HG02884 (cell line): ENCODE data around the gene USP20.

ENCODE experiments used
- ATAC-seq: cut with Tn5 transposase; IDR thresholded peaks from one replicate; pipeline ENCODE4 v1.9.1; 2021; ENCODE audit warnings: mild to moderate bottlenecking, moderate library complexity; ENCODE audit not compliant: unreplicated experiment

USP20 gene

DNA sequence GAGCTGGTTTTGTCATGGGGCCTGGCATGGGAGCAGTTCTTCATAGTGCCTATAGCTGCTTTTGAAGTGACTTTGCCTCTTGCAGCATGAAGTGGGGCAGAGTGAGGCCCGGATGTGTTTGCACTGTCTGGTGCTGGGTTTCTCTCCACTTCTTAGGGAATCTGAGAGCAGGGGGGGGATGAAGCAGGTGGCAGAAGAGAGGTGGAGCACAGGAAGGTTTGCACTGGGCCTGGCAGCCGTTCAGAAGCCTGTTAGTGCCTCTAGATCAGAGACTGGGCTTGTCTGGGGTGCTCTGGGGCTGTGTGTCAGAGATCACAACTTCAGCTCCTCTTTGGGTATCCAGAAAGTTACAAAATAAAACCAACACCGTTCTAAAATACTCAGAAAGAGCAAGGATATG lies 18.4 kb downstream of the USP20 start:
- ATAC-seq = no peak

DNA sequence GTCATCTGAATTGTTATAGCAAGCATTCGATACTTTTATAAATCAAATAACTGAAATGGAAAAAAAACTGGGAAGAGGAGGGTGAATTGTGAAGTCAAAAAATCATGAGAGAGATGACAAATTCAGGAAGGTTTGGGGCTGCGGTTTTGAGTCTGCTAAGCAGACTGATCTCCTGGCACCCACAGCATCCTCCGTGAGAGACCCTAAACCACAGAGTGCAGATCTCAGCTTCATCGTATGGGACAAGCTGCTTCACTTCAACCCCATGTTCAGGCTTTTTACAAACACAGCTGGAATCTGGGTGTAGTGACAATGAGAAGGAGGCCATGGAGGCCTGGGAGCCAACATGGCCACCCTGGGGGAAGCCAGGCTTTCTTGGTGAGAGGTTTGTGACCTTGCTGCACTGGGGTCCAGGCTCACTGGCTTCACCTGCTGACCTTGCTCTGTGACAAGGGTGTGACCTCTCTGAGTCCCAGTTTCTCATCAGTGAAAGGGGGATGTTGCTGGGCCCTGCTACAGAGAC lies 19.4 kb downstream of the USP20 start:
- ATAC-seq = no peak

DNA sequence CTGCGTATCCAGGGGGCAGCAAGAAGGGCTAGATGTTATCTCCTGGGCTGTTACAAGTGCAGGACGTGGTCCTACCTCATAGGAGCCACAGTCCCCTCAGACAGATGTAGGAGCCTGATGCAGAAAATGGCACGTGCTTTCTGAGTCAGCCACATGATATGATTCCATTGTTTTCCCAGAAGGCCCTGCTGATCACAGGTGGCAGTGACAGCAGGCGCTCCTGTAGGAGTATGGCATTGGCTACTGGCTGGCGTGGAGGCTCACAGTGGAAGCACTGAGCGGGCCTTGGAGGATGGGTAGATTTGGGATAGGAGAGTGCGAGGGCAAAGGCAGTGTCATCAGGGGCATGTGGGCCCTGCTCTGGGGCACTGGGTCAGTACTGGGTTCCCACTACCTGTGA lies 21.9 kb downstream of the USP20 start:
- no peak for ATAC-seq

DNA sequence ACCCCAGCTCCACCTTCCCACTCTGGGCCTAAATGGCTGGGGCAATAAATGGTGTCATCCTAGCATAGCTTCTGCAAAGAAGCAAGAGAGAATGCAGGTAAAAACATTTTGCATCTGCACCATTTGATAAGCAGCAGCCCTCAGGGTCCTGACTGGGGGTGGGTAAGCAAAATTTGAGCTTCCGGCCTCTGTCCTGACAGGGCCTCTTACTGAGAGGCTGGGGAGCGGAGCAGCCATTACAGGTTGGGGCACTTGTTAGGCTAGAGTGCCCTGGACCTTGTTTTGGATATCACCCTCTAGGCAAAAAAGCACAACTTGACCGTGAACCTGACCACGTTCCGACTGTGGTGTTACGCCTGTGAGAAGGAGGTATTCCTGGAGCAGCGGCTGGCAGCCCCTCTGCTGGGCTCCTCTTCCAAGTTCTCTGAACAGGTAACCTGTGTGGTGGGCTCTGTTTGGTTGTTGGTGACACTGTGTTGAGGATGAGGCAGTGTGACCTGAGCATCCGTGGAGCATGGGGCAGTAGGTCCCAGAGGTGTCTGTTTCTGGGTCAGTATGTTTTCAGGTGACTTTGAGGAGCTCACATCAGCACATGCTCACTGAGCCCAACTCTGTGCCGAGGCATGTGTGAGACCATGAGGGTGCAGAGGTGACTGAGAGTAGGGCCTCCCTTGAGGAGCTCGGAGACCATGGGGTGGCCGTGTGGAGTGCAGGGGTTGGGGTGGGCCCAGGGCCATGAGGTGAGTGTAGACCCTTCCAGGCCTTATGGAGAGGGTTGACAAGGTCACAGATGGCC lies 23.1 kb downstream of the USP20 start:
- ATAC-seq = no peak

DNA sequence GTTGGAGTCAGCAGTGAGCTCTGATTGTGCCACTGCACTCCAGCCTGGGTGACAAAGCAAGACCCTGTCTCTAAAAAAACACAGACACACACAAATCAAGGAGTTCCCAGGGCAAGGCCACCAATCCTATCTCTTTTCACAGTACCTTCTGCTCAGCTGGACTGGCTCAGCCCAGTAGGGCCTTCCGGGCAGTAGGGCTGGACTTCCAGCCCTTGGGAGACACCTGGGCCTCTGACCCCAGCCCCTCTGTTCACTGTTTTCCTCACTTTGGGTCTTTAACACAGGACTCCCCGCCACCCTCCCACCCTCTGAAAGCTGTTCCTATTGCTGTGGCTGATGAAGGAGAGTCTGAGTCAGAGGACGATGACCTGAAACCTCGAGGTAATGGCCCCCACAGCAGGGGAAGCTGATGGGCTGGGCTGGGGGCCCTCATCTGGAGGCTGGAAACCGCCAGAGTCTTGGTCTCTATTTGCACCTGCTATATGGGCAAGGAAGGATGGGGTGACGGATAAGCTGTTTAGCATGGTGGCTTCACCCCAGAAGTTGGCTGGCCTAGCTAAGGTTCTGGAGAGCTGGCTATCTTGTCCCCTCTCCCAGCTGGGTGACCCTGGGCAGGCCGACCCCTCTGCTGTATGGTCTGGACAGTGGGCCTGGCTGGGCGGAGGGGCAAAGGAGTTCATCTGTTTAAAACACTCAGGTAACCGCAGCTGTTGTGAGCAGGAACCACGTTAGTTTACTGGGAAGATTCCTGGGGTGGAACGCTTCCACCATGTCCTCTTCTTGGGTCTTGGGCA lies 25.6 kb downstream of the USP20 start:
- ATAC-seq = no peak

DNA sequence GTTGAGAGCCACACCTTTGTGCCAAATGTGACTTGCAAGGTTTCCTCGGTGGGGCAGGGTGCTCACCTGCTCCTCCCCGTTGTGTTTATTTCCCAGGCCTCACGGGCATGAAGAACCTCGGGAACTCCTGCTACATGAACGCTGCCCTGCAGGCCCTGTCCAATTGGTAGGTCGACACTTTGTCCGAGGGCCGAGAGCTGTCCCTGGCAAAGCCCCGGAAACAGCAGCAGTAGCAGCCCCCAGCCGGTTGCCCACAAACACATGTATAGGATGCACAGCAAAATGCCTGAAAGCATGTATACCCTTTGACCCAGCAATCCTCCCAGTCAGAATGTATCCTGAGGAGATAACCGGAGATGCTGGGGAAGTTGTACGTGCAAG lies 26.2 kb downstream of the USP20 start:
- no peak for ATAC-seq

DNA sequence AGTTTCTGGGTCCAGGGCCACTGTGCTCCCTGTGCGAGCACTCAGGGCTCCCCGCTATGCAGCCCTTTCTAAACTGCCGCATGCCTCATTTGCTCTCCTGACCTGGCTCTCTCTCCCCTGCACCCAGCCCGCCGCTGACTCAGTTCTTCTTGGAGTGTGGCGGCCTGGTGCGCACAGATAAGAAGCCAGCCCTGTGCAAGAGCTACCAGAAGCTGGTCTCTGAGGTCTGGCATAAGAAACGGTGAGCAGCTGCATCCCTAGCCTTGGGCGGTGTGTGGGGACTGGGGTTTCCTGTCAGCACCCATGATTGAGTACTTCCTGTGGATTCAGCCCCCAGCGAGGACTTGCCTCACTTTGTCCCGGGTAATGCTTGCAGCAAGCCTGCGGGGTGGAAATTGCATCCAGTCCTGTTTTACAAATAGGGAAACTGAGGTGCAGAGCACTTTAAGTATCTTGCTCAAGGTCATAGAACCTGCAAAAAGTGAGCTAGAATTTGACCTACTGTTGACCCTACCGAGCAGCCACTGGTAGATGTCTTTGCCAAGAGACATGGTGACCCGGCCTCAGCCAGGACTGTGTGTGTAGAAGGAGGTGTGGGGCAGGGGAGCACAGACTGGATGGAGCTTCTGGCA lies 27.9 kb downstream of the USP20 start:
- ATAC-seq = no peak

DNA sequence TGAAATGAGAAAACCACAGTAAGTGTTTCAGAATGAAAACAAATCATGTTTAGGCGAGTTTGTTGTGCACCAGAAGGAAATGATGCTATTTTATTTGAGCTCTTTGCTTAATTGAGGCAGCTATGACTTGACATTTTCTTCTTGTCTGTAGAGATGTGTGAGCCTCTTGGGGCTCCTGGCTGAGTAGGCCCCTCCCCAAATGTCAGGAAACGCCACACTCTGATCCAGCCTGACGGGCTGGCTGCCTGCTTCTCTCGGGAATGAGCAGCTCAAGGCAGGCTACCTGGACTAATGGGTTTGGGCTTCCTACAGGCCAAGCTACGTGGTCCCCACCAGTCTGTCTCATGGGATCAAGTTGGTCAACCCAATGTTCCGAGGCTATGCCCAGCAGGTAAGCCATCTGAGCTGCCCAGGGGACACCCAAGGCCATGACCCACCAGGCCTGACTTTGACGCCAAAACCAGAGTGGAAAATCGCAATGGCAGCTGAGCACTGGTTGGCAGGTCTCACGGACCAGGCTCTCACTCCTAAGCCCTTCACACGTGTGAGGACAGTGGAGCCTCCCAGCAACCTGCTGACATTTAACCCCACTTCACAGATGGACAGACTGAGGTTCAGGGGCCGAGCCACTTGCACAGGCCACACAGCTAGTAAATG lies 29.9 kb downstream of the USP20 start:
- no peak for ATAC-seq

DNA sequence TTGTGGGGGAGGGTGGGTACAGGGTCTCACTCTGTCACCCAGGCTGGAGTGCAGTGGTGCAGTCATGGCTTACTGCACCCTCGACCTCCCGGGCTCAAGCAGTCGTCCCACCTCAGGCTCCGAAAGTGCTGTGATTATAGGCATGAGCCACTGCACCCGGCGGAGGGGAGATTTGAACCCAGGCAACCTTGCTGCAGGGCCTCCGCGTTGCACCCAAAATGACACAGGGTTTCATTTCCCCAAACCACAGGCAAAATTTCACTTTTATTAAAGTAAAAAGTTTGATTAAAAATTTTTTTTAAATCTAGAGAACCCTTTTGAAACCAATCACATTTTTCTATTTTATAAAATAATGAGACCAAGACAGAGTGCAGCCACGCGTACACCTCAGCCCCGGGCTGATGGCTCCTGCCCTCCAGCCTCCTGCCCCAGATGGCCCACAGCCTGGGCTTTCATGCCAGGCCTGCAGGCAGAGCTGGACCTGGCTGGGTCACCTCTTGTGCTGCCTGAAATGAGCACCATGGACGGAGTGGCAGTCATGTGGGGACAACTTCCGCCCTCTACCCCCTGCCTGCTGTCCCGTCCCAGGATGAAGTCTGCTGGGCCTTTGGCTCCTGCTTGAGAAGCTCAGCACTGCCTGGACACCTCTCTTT lies 30.5 kb downstream of the USP20 start:
- ATAC-seq = no peak

DNA sequence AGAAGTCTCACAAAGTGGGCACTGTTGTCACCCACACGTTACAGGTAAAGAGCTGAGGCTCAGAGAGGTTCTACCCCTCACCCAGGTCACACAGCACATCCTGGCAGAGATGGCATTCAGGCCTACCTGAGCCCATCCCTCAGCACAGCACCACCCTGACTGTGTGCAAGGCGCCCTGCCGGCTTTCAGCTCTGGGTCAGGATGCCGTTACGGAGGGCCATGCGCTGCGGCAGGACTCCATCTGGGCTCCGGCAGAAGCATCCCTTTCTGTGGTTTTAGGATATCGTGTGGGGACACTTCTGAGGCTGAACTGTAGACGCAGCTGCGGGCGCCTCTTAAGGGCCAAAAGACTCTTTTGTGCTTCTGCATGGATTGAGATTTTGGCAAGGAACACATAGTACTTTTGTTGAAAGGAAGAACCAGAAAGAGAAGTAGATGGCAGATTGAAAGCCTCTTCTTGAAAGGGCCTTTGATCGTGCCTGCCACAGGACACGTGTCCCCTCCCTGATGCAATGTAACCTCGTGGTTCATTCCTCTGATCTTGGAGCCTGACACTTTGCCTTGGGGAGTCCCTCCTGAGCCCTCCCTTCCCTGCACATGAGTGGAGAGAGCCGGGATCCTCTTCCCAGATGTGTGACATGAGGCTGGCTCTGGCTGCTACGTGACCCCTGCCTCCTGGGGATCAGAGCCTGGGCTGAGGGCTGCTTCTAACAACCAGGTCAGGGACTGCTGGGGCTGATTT lies 31.3 kb downstream of the USP20 start:
- ATAC-seq = no peak

DNA sequence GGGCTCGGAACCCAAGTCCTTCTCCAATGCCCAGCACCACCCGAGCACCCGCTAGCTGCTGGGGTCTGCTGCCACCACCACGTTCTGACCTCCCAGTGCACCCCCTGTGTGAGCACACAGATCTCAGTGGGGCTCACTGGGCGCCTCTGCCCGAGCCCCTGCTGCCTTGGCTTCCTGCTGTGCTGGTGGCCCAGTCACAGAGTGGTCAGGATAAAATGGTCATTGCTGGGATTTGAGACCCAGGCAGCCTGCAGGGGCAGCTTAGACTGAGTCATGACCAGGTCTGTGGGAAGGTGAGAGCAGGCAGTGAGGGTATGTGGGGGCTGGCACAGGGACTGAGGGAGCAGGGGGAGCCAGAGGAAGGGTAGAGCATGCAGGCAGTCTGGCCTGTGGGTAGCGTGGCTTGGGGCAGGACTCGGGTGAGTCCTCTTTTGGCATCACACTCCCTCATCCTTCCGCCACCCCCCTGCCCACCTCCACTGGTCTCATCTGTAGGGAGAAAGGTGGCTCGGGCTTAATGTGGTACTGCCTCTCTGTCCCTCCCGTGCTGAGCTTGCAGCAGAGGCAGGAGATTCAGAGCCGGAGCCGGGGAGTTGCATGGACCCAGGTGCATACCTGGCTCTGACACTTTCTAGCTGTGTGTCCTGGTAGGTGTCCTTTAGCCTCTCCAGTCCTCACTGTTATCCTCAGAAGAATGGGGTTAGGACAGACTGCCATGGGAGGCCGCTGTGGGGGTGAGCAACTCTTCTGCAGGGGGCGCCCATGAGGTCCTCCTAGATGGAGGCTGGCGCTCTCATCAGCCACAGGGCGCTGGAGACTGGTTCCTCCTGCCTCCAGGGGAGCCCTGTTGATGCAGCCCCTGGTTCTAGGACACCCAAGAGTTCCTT lies 32.1 kb downstream of the USP20 start:
- ATAC-seq = no peak

DNA sequence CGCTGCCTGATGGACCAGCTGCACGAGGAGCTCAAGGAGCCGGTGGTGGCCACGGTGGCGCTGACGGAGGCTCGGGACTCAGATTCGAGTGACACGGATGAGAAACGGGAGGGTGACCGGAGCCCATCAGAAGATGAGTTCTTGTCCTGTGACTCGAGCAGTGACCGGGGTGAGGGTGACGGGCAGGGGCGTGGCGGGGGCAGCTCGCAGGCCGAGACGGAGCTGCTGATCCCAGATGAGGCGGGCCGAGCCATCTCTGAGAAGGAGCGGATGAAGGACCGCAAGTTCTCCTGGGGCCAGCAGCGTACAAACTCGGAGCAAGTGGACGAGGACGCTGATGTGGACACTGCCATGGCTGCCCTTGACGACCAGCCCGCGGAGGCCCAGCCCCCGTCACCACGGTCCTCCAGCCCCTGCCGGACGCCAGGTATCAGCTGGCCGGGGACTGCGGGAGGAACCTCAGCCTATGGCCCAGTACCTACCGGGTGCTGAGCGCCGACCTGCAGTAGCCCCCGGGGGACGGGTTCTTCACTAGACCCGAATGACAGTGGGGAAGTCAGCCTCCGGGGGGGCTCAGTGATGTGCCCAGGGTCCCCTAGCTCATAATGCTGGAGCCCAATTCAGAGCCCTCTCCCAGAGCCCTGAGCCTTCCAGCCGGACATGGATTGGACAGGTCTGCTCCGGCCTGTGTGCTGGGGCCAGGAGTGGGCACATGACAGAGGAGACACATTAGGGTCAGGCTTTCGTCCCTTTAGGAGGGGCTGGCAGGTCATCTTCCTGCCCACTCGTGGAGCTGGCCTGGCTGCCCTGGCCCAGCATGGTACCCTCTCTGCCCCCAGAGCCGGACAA lies 33.0 kb downstream of the USP20 start:
- no peak for ATAC-seq

DNA sequence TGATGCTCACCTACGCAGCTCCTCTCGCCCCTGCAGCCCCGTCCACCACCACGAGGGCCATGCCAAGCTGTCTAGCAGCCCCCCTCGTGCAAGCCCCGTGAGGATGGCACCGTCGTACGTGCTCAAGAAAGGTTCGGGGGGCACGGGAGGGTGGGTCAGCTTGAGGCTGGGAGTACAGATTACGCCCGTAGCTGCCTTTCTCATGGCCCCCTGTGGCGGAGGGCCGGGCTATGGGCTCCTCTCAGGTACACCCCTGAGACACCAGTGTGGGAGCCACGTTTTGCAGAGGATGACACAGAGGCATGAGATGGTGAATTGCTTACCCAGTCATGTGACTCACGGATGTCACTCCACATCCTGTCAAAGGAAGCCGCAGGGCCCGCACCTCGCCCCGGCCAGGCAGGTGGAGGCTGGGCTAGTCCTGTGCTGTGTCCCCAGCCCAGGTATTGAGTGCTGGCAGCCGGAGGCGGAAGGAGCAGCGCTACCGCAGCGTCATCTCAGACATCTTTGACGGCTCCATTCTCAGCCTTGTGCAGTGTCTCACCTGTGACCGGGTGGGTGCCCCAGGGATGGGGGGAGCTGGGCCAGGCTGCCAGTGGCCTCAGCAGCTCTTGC lies 33.7 kb downstream of the USP20 start:
- no peak for ATAC-seq

DNA sequence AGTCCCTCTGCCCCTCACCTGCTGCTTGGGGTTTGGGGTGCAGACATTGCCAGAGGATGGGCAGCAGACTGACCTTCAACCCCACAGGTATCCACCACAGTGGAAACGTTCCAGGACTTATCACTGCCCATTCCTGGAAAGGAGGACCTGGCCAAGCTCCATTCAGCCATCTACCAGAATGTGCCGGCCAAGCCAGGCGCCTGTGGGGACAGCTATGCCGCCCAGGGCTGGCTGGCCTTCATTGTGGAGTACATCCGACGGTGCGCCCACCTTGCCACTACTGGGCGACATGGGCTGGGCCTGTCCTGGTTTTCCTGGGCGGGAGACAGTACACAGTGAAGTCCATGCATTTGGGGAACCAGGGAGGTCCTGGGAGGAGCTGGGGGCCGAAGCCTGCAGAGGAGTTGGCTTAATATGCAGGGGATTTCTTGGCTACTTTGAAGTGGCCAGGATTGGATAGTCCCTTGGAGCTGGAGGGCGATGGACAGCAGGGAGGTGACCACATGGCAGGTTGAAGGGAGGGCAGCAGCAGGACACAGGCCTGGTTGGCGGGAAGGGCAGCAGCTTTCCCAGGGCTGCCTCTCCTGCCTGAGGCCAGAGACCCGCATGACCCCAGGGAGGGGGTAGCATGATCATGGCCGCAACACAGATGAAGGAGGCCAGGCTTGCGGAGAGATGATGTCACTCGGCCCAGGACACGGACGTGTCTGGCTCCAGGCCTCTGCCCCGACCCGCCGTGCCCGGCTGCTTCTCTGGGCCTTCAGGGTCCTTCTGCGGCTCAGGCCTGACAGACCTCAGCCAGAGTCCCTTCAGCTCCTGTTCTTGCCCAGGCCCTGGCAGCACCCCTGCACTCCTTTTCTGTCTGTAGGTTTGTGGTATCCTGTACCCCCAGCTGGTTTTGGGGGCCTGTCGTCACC lies 34.6 kb downstream of the USP20 start:
- no peak for ATAC-seq

DNA sequence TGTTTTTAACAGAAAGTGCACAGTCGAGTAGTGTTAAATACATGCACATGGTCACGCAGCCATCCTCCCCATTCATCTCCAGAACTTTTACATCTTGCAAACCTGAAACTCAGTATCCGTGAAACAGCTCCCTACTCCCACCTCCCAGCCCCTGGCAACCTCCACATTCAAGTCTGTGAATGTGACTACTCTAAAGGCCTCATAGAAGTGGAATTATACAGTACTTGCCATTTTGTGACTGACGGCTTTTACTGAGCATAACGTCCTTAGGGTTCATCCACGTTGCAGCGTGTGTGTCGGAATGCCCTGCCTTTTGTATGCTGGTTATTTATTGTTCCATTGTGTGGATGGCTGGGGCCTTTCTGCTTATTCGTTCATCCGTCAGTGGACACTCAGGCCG lies 35.8 kb downstream of the USP20 start:
- no peak for ATAC-seq

DNA sequence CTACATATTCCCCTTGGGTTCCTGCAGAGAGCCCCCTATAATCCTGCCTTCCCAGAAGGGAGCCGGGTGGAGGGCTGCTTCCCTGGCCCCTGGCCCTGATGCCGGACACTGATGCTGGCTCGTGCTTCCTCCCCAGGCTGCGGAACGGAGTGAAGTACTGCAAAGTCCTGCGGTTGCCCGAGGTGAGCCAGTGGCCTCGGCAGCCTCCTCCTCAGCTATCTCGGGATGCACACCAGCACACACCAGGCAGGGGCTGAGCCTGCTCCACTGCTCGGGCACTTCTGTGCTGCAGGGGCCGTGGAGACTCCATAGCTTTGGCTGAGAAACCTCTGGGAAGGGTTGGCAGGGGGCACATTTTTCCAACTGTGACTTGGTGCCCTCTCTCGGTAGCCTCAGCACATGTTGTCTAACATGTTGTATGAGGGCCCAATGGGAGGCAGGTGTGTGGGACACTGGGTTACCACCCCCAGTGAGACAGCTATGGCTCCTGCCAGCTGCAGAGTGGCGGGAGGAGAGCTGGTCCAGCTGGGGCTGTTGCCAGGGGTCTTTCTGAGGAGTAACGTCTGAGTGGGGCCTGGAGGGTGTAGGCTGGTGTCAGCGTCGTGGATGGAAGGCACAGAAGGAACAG lies 38.4 kb downstream of the USP20 start:
- ATAC-seq = no peak
